Transverse colon (tissue), 4 donors: ENCODE measurements around the gene FGR.

Source experiments
- CTCF ChIP-seq, 5 experiments: fragments of 200-600 bp in 3 of 5; fragments of 450-650 bp in 2 of 5; sonication (generic) in 3 of 5; IDR thresholded peaks; 1 replicate in 2 of 5; 2 replicates in 3 of 5; pipeline ENCODE4 v1.5.1; 2016 to 2017; ENCODE audit warnings: antibody characterized with exemption in 5 of 5, inconsistent platforms in 3 of 5, mild to moderate bottlenecking in 2 of 5, moderate library complexity in 1 of 5
- EP300 ChIP-seq: sonication (generic); formaldehyde crosslinking; IDR thresholded peaks from one replicate; pipeline ENCODE4 v1.6.1; 2017; ENCODE audit warnings: antibody characterized with exemption, low read depth
- POLR2A ChIP-seq: fragments of 450-650 bp; IDR thresholded peaks from one replicate; pipeline ENCODE4 v1.6.1; 2016; ENCODE audit warnings: antibody characterized with exemption, mild to moderate bottlenecking, moderate library complexity
- POLR2AphosphoS5 ChIP-seq, 3 donors: sonication (generic); formaldehyde crosslinking; IDR thresholded peaks; one replicate each; pipeline ENCODE4 v1.6.1; 2016; ENCODE audit warnings: antibody characterized with exemption in 3 of 3

- TF ChIP-seq POLR2A (no peak), CTCF (IDR thresholded peaks at IDR 0.05) (no peak), EP300 (no peak), POLR2AphosphoS5 (IDR thresholded peaks at IDR 0.05) (no peak)
These were observed 14.3 kb upstream of the FGR start for GRCh38 chr1:27649306-27649635.
